HepG2 (cell line): Measurements from ENCODE around the gene SFT2D1. TPM values are rescaled to one million over a fixed set of nuclear protein-coding genes. Genes with fewer than 3 reads are reported as not detected.
A peak's percentile ranks its signal among the peaks of the same experiment; 100 is the strongest.

Experiments
- ARNT2 ChIP-seq: sonication (generic); formaldehyde crosslinking; IDR thresholded peaks from 2 replicates; pipeline ENCODE4 v1.8.0; 2022; ENCODE audit warnings: mild to moderate bottlenecking, low read depth, missing genetic modification reagents, moderate library complexity
- CBX1 ChIP-seq: IDR thresholded peaks from one replicate; pipeline ENCODE4 v1.6.1; 2016; ENCODE audit warnings: antibody characterized with exemption, low read depth
- FOSL2 ChIP-seq: sonication (generic); formaldehyde crosslinking; IDR thresholded peaks from 2 replicates; pipeline ENCODE4 v1.4.0; 2020; ENCODE audit warnings: missing genetic modification reagents
- GZF1 ChIP-seq: sonication (generic); formaldehyde crosslinking; IDR thresholded peaks from 2 replicates; pipeline ENCODE4 v1.5.1; 2020; ENCODE audit warnings: mild to moderate bottlenecking, missing genetic modification reagents
- HOXA5 ChIP-seq: sonication (generic); formaldehyde crosslinking; IDR thresholded peaks from 2 replicates; pipeline ENCODE4 v1.4.0; 2020; ENCODE audit warnings: missing genetic modification reagents
- MXI1 ChIP-seq: IDR thresholded peaks from 3 replicates; pipeline ENCODE4 v1.6.1; 2012; ENCODE audit warnings: low read depth, low read length, inconsistent platforms, borderline replicate concordance
- MZF1 ChIP-seq: sonication (generic); formaldehyde crosslinking; IDR thresholded peaks from 2 replicates; pipeline ENCODE4 v1.8.1; 2023; ENCODE audit warnings: mild to moderate bottlenecking, missing genetic modification reagents, borderline replicate concordance
- NCOA5 ChIP-seq: sonication (generic); formaldehyde crosslinking; IDR thresholded peaks from 2 replicates; pipeline ENCODE4 v1.4.0; 2020; ENCODE audit warnings: missing genetic modification reagents
- NPAS2 ChIP-seq: sonication (generic); formaldehyde crosslinking; IDR thresholded peaks from 2 replicates; pipeline ENCODE4 v1.8.0; 2022; ENCODE audit warnings: mild to moderate bottlenecking, missing genetic modification reagents, borderline replicate concordance
- NR2F6 ChIP-seq, 2 experiments: IDR thresholded peaks; 2 replicates each; pipeline ENCODE4 v1.6.1; 2016; ENCODE audit warnings: antibody characterized with exemption in 1 of 2, mild to moderate bottlenecking in 1 of 2
- POGZ ChIP-seq: sonication (generic); formaldehyde crosslinking; IDR thresholded peaks from 2 replicates; pipeline ENCODE4 v1.4.0; 2020; ENCODE audit warnings: mild to moderate bottlenecking, missing genetic modification reagents
- RFX3 ChIP-seq: IDR thresholded peaks from 2 replicates; pipeline ENCODE4 v1.6.1; 2016; ENCODE audit warnings: missing biosample characterization, missing genetic modification reagents
- SETDB1 ChIP-seq: sonication (generic); formaldehyde crosslinking; IDR thresholded peaks from 2 replicates; pipeline ENCODE4 v1.5.1; 2020; ENCODE audit warnings: missing genetic modification reagents, mild to moderate bottlenecking, borderline replicate concordance
- SP5 ChIP-seq: IDR thresholded peaks from 2 replicates; pipeline ENCODE4 v1.6.1; 2016; ENCODE audit warnings: low read depth, borderline replicate concordance
- SSRP1 ChIP-seq: IDR thresholded peaks from 2 replicates; pipeline ENCODE4 v1.6.1; 2016; ENCODE audit warnings: control low read depth
- THAP11 ChIP-seq: IDR thresholded peaks from 2 replicates; pipeline ENCODE4 v1.6.1; 2016; ENCODE audit warnings: missing biosample characterization, missing genetic modification reagents
- ZBTB1 ChIP-seq: sonication (generic); formaldehyde crosslinking; IDR thresholded peaks from 2 replicates; pipeline ENCODE4 v1.4.0; 2020; ENCODE audit warnings: missing genetic modification reagents, borderline replicate concordance
- ZBTB7A ChIP-seq: sonication (generic); formaldehyde crosslinking; IDR thresholded peaks from 2 replicates; pipeline ENCODE4 v1.8.0; 2022; ENCODE audit warnings: mild to moderate bottlenecking, missing genetic modification reagents
- ZFP36L1 ChIP-seq: sonication (generic); formaldehyde crosslinking; IDR thresholded peaks from 2 replicates; pipeline ENCODE4 v1.8.0; 2022; ENCODE audit warnings: mild to moderate bottlenecking, missing genetic modification reagents, moderate library complexity
- ZNF598 ChIP-seq: sonication (generic); formaldehyde crosslinking; IDR thresholded peaks from 2 replicates; pipeline ENCODE4 v1.5.1; 2020; ENCODE audit warnings: mild to moderate bottlenecking, missing genetic modification reagents, borderline replicate concordance
- polyA plus RNA-seq, 8 experiments: library from polyadenylated mRNA; depleted of rRNA in 3 of 8; stranded (reverse) in 7 of 8; unstranded in 1 of 8; fragments of >200 nt; fragmentation: Illumina TruSeq in 4 of 8; extraction: Trizol in 4 of 8; gene quantifications; 2 replicates each; pipeline versions ENCODE4 v1.2.1 to v1.2.3, GENCODE V29; 2011 to 2016; ENCODE audit warnings: low read depth in 4 of 8, missing spikeins in 1 of 8, mixed read lengths in 1 of 8; ENCODE audit not compliant: insufficient read depth in 1 of 8
- total RNA-seq, 5 experiments: library from RNA; depleted of rRNA; stranded (reverse); fragments of >200 nt; fragmentation: Illumina TruSeq; extraction: Trizol; gene quantifications; 2 replicates each; pipeline ENCODE4 v1.2.3, GENCODE V29; 2016; ENCODE audit warnings: low read depth in 1 of 5
- TF ChIP-seq, protein P1 (sequence below): sonication (generic); formaldehyde crosslinking; IDR thresholded peaks from 2 replicates; pipeline ENCODE4 v1.4.0; 2020; ENCODE audit warnings: missing genetic modification reagents
- TF ChIP-seq, protein P2 (sequence below): sonication (generic); IDR thresholded peaks from 2 replicates; pipeline ENCODE4 v1.6.1; 2016; ENCODE audit warnings: low read depth, borderline replicate concordance
- TF ChIP-seq, protein P3 (sequence below): sonication (generic); formaldehyde crosslinking; IDR thresholded peaks from 2 replicates; pipeline ENCODE4 v1.5.1; 2020; ENCODE audit warnings: mild to moderate bottlenecking, missing genetic modification reagents
- TF ChIP-seq, protein P4 (sequence below): IDR thresholded peaks from 2 replicates; pipeline ENCODE4 v1.6.1; 2012; ENCODE audit warnings: inconsistent platforms

Gene SFT2D1
- total and polyA plus RNA-seq, 2 of the 13 experiments (the other 11 are each of a cell fraction or from before 2014, with no cell fraction given): 115 to 147 TPM

DNA sequence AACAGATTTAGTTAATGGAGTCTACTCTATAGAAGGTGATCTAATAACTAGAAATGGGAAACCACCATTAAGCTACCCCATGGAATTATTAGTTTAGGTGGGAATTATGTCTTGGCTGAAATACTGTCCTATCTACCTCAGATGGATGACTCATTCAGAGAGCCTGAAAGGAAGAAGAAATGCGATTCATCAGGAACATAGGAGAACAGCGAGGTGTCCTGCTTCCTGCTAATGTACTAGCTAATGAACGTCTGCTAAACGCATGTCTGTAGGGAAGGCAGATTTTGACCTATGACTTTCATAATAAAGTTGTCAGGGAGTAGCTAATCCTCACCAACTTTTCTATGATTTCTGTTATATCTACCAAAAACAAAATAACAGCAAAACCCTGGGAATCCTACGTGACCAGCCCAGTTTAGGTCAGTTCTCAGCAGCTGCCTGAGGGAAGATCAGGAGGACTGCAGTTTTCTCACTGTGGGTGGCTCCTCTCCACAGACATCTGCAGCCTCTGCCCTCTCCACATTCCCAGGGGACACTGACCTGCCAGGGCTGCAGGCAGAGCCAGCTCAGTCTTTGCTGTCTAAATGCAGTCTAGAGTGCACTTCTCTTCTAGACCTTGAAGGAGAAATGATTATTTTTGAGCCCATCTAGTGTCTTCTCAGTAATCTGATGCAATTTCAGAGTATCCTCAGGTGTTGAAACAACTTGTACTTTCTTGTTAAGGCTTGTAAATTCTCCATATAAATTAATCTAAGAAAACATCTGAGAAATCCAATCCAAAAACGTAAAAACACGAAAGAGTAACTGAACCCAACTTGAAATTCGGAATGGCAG, 18.1 kb upstream of the SFT2D1 start (continued):
- TF ChIP-seq, protein P1, sequence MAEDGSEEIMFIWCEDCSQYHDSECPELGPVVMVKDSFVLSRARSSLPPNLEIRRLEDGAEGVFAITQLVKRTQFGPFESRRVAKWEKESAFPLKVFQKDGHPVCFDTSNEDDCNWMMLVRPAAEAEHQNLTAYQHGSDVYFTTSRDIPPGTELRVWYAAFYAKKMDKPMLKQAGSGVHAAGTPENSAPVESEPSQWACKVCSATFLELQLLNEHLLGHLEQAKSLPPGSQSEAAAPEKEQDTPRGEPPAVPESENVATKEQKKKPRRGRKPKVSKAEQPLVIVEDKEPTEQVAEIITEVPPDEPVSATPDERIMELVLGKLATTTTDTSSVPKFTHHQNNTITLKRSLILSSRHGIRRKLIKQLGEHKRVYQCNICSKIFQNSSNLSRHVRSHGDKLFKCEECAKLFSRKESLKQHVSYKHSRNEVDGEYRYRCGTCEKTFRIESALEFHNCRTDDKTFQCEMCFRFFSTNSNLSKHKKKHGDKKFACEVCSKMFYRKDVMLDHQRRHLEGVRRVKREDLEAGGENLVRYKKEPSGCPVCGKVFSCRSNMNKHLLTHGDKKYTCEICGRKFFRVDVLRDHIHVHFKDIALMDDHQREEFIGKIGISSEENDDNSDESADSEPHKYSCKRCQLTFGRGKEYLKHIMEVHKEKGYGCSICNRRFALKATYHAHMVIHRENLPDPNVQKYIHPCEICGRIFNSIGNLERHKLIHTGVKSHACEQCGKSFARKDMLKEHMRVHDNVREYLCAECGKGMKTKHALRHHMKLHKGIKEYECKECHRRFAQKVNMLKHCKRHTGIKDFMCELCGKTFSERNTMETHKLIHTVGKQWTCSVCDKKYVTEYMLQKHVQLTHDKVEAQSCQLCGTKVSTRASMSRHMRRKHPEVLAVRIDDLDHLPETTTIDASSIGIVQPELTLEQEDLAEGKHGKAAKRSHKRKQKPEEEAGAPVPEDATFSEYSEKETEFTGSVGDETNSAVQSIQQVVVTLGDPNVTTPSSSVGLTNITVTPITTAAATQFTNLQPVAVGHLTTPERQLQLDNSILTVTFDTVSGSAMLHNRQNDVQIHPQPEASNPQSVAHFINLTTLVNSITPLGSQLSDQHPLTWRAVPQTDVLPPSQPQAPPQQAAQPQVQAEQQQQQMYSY (CRISPR knock-in tag): no peak
- TF ChIP-seq NCOA5 (CRISPR knock-in tag) (no peak), CBX1 (no peak), ZBTB7A (no peak), ZFP36L1 (CRISPR knock-in tag) (0 out of 2 replicates have a peak, but pooled peaks have one; percentile 23), MZF1 (CRISPR knock-in tag) (no peak), SP5 (CRISPR knock-in tag) (peak; percentile 5; the same call in 1 of the 2 replicates), HOXA5 (CRISPR knock-in tag) (no peak), FOSL2 (CRISPR knock-in tag) (peak; percentile 68), NPAS2 (CRISPR knock-in tag) (no peak), ARNT2 (no peak), NR2F6 (IDR thresholded peaks at IDR 0.05) (no peak), NR2F6 (CRISPR knock-in tag; IDR thresholded peaks at IDR 0.05) (0 out of 2 replicates have a peak, but pooled peaks have one; percentile 22), MXI1 (no peak), GZF1 (CRISPR knock-in tag) (no peak), RFX3 (CRISPR knock-in tag) (no peak), THAP11 (no peak), ZNF598 (CRISPR knock-in tag) (no peak), ZBTB1 (CRISPR knock-in tag) (no peak), POGZ (CRISPR knock-in tag) (no peak), SSRP1 (CRISPR knock-in tag) (no peak), SETDB1 (no peak)
- TF ChIP-seq, protein P2, sequence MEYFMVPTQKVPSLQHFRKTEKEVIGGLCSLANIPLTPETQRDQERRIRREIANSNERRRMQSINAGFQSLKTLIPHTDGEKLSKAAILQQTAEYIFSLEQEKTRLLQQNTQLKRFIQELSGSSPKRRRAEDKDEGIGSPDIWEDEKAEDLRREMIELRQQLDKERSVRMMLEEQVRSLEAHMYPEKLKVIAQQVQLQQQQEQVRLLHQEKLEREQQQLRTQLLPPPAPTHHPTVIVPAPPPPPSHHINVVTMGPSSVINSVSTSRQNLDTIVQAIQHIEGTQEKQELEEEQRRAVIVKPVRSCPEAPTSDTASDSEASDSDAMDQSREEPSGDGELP: peak; percentile 20; the same call in 1 of the 2 replicates
- TF ChIP-seq, protein P3, sequence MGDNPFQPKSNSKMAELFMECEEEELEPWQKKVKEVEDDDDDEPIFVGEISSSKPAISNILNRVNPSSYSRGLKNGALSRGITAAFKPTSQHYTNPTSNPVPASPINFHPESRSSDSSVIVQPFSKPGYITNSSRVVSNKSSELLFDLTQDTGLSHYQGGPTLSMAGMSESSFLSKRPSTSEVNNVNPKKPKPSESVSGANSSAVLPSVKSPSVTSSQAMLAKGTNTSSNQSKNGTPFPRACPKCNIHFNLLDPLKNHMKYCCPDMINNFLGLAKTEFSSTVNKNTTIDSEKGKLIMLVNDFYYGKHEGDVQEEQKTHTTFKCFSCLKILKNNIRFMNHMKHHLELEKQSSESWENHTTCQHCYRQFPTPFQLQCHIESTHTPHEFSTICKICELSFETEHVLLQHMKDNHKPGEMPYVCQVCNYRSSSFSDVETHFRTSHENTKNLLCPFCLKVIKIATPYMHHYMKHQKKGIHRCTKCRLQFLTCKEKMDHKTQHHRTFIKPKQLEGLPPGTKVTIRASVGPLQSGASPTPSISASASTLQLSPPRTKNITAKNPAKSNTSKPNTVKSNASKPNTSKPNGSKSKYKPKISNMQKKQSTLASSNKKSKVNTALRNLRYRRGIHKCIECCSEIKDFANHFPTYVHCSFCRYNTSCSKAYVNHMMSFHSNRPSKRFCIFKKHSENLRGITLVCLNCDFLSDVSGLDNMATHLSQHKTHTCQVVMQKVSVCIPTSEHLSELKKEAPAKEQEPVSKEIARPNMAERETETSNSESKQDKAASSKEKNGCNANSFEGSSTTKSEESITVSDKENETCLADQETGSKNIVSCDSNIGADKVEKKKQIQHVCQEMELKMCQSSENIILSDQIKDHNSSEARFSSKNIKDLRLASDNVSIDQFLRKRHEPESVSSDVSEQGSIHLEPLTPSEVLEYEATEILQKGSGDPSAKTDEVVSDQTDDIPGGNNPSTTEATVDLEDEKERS: no peak
- TF ChIP-seq, protein P4, sequence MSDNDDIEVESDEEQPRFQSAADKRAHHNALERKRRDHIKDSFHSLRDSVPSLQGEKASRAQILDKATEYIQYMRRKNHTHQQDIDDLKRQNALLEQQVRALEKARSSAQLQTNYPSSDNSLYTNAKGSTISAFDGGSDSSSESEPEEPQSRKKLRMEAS: no peak
